Femur (tissue), 1 donor: Measurements from ENCODE around the gene TSTD1.
"Not testable (repeated sequence)": the region's sequence is repeated elsewhere in the genome, so short reads cannot be mapped to it uniquely, and the experiment has no call there.

Experiments used
- DNase-seq: peaks from one replicate; pipeline ENCODE4 v3.0.0-alpha.2; 2017

The TSTD1 gene

GRCh38 chr1:161068306-161069234 is 29.8 kb upstream of the TSTD1 start:
- peak; percentile 74 for DNase-seq

- no peak for DNase-seq
Observed at GRCh38 chr1:161066694-161067093, 27.9 kb upstream of the TSTD1 start.

GRCh38 chr1:161065681-161066080 is 26.9 kb upstream of the TSTD1 start:
- not testable (repeated sequence) for DNase-seq

GRCh38 chr1:161063936-161064335 is 25.2 kb upstream of the TSTD1 start:
- DNase-seq = not testable (repeated sequence)

GRCh38 chr1:161061419-161061818 is 22.7 kb upstream of the TSTD1 start:
- no peak for DNase-seq

GRCh38 chr1:161059293-161059692 is 20.5 kb upstream of the TSTD1 start:
- no peak for DNase-seq

- DNase-seq = no peak
Observed at GRCh38 chr1:161054805-161055204, 16.0 kb upstream of the TSTD1 start.

- DNase-seq = no peak
Observed at GRCh38 chr1:161054232-161054631, 15.5 kb upstream of the TSTD1 start.

GRCh38 chr1:161052899-161053298 is 14.1 kb upstream of the TSTD1 start:
- DNase-seq = no peak

- no peak for DNase-seq
Observed at GRCh38 chr1:161051219-161051618, 12.5 kb upstream of the TSTD1 start.

GRCh38 chr1:161048949-161049722 is 10.4 kb upstream of the TSTD1 start:
- no peak for DNase-seq

GRCh38 chr1:161047436-161048420 is 9.0 kb upstream of the TSTD1 start:
- DNase-seq = no peak

GRCh38 chr1:161046605-161047228 is 8.0 kb upstream of the TSTD1 start:
- no peak for DNase-seq

GRCh38 chr1:161045736-161046604 is 7.2 kb upstream of the TSTD1 start, which contains the start of gene USF1:
TSS of gene USF1 (minus strand) at chr1:161045977. CDS start at chr1:161043275, 2,702 bp downstream.
- peak; percentile 98 for DNase-seq

GRCh38 chr1:161044908-161045735 is 6.4 kb upstream of the TSTD1 start:
- peak; percentile 78 for DNase-seq

GRCh38 chr1:161044535-161044907 is 5.8 kb upstream of the TSTD1 start:
- DNase-seq = no peak

GRCh38 chr1:161039546-161039945 is 782 bp upstream of the TSTD1 start:
- DNase-seq = no peak

GRCh38 chr1:161039154-161039545 is 386 bp upstream of the TSTD1 start:
- DNase-seq = no peak

- DNase-seq = no peak
Observed at GRCh38 chr1:161037661-161038522, 872 bp downstream of the TSTD1 start.
